SK-N-SH treated with all-trans-retinoic acid at 6 μM for 48 hours (cell line): ENCODE data around the gene LANCL3.

Source experiments
- ATAC-seq: fragments of 200-7000 bp; cut with Tn5 transposase; 3 replicates; pipeline ENCODE4 v1.9.1; 2020; ENCODE audit warnings: mild to moderate bottlenecking, moderate library complexity
- ARNTL ChIP-seq: fragments of 450-650 bp; formaldehyde crosslinking; IDR thresholded peaks from 2 replicates; pipeline ENCODE4 v1.5.0; 2020; ENCODE audit warnings: low read depth, mild to moderate bottlenecking, moderate library complexity, borderline replicate concordance
- BACH2 ChIP-seq: fragments of 250-450 bp; sonication (Bioruptor Pico); IDR thresholded peaks from 2 replicates; pipeline ENCODE4 v1.9.0; 2021; ENCODE audit warnings: mild to moderate bottlenecking, borderline replicate concordance
- CREB5 ChIP-seq: fragments of 250-450 bp; sonication (Bioruptor Pico); IDR thresholded peaks from 2 replicates; pipeline ENCODE4 v1.5.1; 2020; ENCODE audit warnings: low read depth, mild to moderate bottlenecking, moderate library complexity
- CSRNP3 ChIP-seq: fragments of 250-450 bp; sonication (Bioruptor Pico); IDR thresholded peaks from 2 replicates; pipeline ENCODE4 v1.5.1; 2021; ENCODE audit warnings: mild to moderate bottlenecking, moderate library complexity
- ESRRG ChIP-seq: fragments of 250-450 bp; sonication (Bioruptor Pico); IDR thresholded peaks from 2 replicates; pipeline ENCODE4 v1.6.1; 2021; ENCODE audit warnings: mild to moderate bottlenecking
- ISL1 ChIP-seq: fragments of 250-450 bp; sonication (Bioruptor Pico); IDR thresholded peaks from 2 replicates; pipeline ENCODE4 v2.1.2; 2022; ENCODE audit warnings: mild to moderate bottlenecking, moderate library complexity
- OSR1 ChIP-seq: fragments of 250-450 bp; sonication (Bioruptor Pico); IDR thresholded peaks from 2 replicates; pipeline ENCODE4 v1.8.0; 2022; ENCODE audit warnings: moderate library complexity, mild to moderate bottlenecking, inconsistent platforms
- POU6F1 ChIP-seq: fragments of 250-450 bp; sonication (Bioruptor Pico); IDR thresholded peaks from 2 replicates; pipeline ENCODE4 v1.8.0; 2021; ENCODE audit warnings: low read depth, mild to moderate bottlenecking, moderate library complexity, borderline replicate concordance
- PPARA ChIP-seq: fragments of 250-450 bp; sonication (Bioruptor Pico); IDR thresholded peaks from 2 replicates; pipeline ENCODE4 v1.5.0; 2020; ENCODE audit warnings: mild to moderate bottlenecking, borderline replicate concordance
- RARB ChIP-seq: fragments of 250-450 bp; sonication (Bioruptor Pico); IDR thresholded peaks from 2 replicates; pipeline ENCODE4 v1.8.0; 2021; ENCODE audit warnings: mild to moderate bottlenecking, moderate library complexity
- SNAI2 ChIP-seq: fragments of 250-450 bp; sonication (Bioruptor Pico); IDR thresholded peaks from 2 replicates; pipeline ENCODE4 v1.5.0; 2020; ENCODE audit warnings: mild to moderate bottlenecking, moderate library complexity
- TCF4 ChIP-seq: fragments of 250-450 bp; sonication (Bioruptor Pico); IDR thresholded peaks from 2 replicates; pipeline ENCODE4 v1.8.0; 2021; ENCODE audit warnings: mild to moderate bottlenecking, moderate library complexity, borderline replicate concordance
- TOX ChIP-seq: fragments of 250-450 bp; sonication (Bioruptor Pico); IDR thresholded peaks from 2 replicates; pipeline ENCODE4 v1.8.0; 2021; ENCODE audit warnings: mild to moderate bottlenecking, moderate library complexity, borderline replicate concordance
- TSHZ2 ChIP-seq: fragments of 250-450 bp; sonication (Bioruptor Pico); IDR thresholded peaks from 2 replicates; pipeline ENCODE4 v1.5.0; 2020; ENCODE audit warnings: mild to moderate bottlenecking, moderate library complexity
- ZFP3 ChIP-seq: fragments of 250-450 bp; sonication (Bioruptor Pico); IDR thresholded peaks from 2 replicates; pipeline ENCODE4 v1.5.0; 2020; ENCODE audit warnings: mild to moderate bottlenecking, moderate library complexity
- ZFP30 ChIP-seq: fragments of 450-650 bp; formaldehyde crosslinking; IDR thresholded peaks from 2 replicates; pipeline ENCODE4 v1.5.0; 2022; ENCODE audit warnings: mild to moderate bottlenecking, moderate library complexity
- ZNF565 ChIP-seq: fragments of 450-650 bp; formaldehyde crosslinking; conservative IDR thresholded peaks from 2 replicates; pipeline ENCODE4 v1.5.0; 2020; ENCODE audit warnings: low read depth, mild to moderate bottlenecking, moderate library complexity
- ZNF70 ChIP-seq: fragments of 450-650 bp; formaldehyde crosslinking; IDR thresholded peaks from 2 replicates; pipeline ENCODE4 v1.5.0; 2020; ENCODE audit warnings: mild to moderate bottlenecking, moderate library complexity
- ZNF8 ChIP-seq: fragments of 450-650 bp; formaldehyde crosslinking; IDR thresholded peaks from 2 replicates; pipeline ENCODE4 v1.5.0; 2020; ENCODE audit warnings: mild to moderate bottlenecking, moderate library complexity

The LANCL3 gene

GRCh38 chrX:37676811-37677210, 105.3 kb downstream of the LANCL3 start:
- TF ChIP-seq ISL1 (CRISPR knock-in tag) (no peak), POU6F1 (CRISPR knock-in tag) (no peak), TCF4 (CRISPR knock-in tag) (no peak), ZFP3 (CRISPR knock-in tag) (no peak)
- no peak for ATAC-seq

GRCh38 chrX:37677243-37677642, 105.8 kb downstream of the LANCL3 start:
- TF ChIP-seq TCF4 (CRISPR knock-in tag) (no peak), ZNF70 (CRISPR knock-in tag) (no peak), CSRNP3 (no peak), ZNF565 (CRISPR knock-in tag) (no peak), ZFP30 (CRISPR knock-in tag) (no peak), ZNF8 (no peak), TSHZ2 (CRISPR knock-in tag) (no peak), PPARA (CRISPR knock-in tag) (no peak), RARB (no peak), ARNTL (CRISPR knock-in tag) (no peak), SNAI2 (CRISPR knock-in tag) (no peak)
- ATAC-seq: no peak

- TF ChIP-seq ARNTL (CRISPR knock-in tag) (no peak), CSRNP3 (no peak), ZNF8 (no peak), ISL1 (CRISPR knock-in tag) (no peak), BACH2 (CRISPR knock-in tag) (no peak), RARB (no peak), ZNF565 (CRISPR knock-in tag) (no peak), ESRRG (CRISPR knock-in tag) (no peak), ZFP30 (CRISPR knock-in tag) (no peak), CREB5 (CRISPR knock-in tag) (no peak)
- ATAC-seq: no peak
Observed at GRCh38 chrX:37677765-37678164, 106.3 kb downstream of the LANCL3 start.

GRCh38 chrX:37678574-37678973, 107.1 kb downstream of the LANCL3 start:
- ATAC-seq: no peak
- no peak for TF ChIP-seq OSR1 (CRISPR knock-in tag)
- TF ChIP-seq CREB5 (CRISPR knock-in tag): no peak
- no peak for TF ChIP-seq TOX (CRISPR knock-in tag)
- no peak for TF ChIP-seq ZNF8
- no peak for TF ChIP-seq ESRRG (CRISPR knock-in tag)
- TF ChIP-seq PPARA (CRISPR knock-in tag): no peak
- TF ChIP-seq ZNF70 (CRISPR knock-in tag): no peak
